Heart left ventricle (tissue), 13 donors: Measurements from ENCODE around the gene CPNE8.

Experiments
- CTCF ChIP-seq, 12 donors: fragments of 200-600 bp; sonication (generic) in 4 of 12; IDR thresholded peaks; one replicate each; pipeline versions ENCODE4 v1.5.0 to v1.8.0; 2018 to 2022; ENCODE audit warnings: antibody characterized with exemption in 12 of 12, mild to moderate bottlenecking in 5 of 12
- POLR2A ChIP-seq, 2 donors: fragments of 450-650 bp; IDR thresholded peaks; one replicate each; pipeline ENCODE4 v1.6.1; 2017; ENCODE audit warnings: antibody characterized with exemption in 2 of 2, mild to moderate bottlenecking in 2 of 2, moderate library complexity in 2 of 2
- donor health status: ischemic (EF 13 %, LVEDD 7.1; RV severe dilation, severe dysfunction).
- donor health status: DM: no; HTN: yes; CAD: no.
- donor health status: DM: no; HTN: no; CAD: no.
- donor health status: ischemic (EF 25% LVEDD 6.9; RV normal size, moderate dysfunction).
- donor health status: ischemic (EF 25% LVEDD 5.7; RV mildly dilated, moderate dysfunction).
- donor health status: ischemic (EF 35%, LVEDD 5.7; RV mildly dilated, moderate dysfunction).
- donor health status: nonischemic (EF 11% LVEDD 7.7; RV severe dilation, severe dysfunction).
- donor health status: DM: yes; HTN: yes; CAD: no.
- donor health status: PGD.
- donor health status: ischemic (EF 29% LVEDD 5.4; RV normal size, mild dysfunction).
- donor health status: nonischemic (EF 23%, LVEDD 6.1; RV moderate dilation, normal function).

DNA sequence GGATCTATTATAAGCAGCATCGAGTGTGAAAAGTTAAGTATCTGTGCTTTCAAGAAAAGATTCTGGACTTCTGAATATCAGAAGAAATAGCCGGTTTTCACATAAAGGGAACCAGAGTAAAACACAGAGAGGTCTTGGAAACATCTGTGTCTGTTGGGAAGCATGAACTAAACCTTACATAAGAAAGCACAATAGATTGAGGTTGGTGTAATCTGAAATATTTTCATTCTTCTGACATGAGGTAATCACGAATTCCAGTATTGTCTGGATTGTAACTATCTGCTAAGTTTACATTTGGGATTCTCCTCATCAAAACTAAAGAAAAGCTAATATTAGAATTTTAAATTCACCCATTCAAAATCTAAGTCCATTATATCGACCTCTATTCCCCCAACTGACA, 161.3 kb downstream of the CPNE8 start:
- TF ChIP-seq CTCF (IDR thresholded peaks at IDR 0.05): no peak
- TF ChIP-seq POLR2A (IDR thresholded peaks at IDR 0.05): no peak
